Testis (tissue), 2 donors: Measurements from ENCODE around the gene DHX35.

Experiments used
- CTCF ChIP-seq, 3 experiments: fragments of 450-650 bp in 2 of 3; fragments of 200-600 bp in 1 of 3; sonication (generic) in 1 of 3; IDR thresholded peaks; one replicate each; pipeline ENCODE4 v1.5.1; 2016 to 2019; ENCODE audit warnings: antibody characterized with exemption in 3 of 3, mild to moderate bottlenecking in 2 of 3, moderate library complexity in 1 of 3
- POLR2A ChIP-seq: fragments of 450-650 bp; IDR thresholded peaks from one replicate; pipeline ENCODE4 v1.6.1; 2017; ENCODE audit warnings: antibody characterized with exemption, mild to moderate bottlenecking, moderate library complexity

- TF ChIP-seq CTCF (IDR thresholded peaks at IDR 0.05) = no peak
- no peak for TF ChIP-seq POLR2A
These were observed 8.4 kb upstream of the DHX35 start for GRCh38 chr20:38953630-38954340.
